ENCODE measurements around the gene TUBB4A.

- TF ChIP-seq EZH2 (IDR thresholded peaks at IDR 0.05; ENCODE audit: borderline replicate concordance, low read length) (no peak), CTCF (IDR thresholded peaks at IDR 0.05; ENCODE audit: low read length) (no peak)
Observed at GRCh38 chr19:6452223-6452614, 49.9 kb downstream of the TUBB4A start.
